NCI-H2171 (cell line): ENCODE results near the gene PAGE2.
"Not testable (repeated sequence)": the region's sequence is repeated elsewhere in the genome, so short reads cannot be mapped to it uniquely, and the experiment has no call there.

Source experiments
- DNase-seq: peaks from one replicate; lab custom pipeline; 2025; lab: John Stamatoyannopoulos, UW

The PAGE2 gene

DNA sequence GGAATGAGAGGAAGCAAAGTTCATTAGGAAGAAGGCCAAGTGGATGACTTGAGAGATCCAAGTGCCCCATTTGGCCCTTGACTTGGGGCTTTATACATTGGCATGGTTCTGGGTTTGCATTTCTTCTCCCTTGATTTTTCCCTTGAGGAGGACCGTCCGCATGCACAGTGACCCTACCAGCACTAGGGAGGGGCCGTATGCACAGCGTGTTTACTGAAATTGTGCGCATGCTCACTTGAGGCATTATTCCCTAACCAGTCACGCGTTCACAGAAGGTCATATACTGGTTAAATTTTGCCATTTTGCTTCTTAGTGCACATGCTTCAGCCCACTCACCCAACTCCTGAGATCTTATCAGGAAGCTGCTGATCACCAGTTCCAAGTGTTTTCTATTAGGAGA is 35.1 kb downstream of the PAGE2 start:
- no peak for DNase-seq

DNA sequence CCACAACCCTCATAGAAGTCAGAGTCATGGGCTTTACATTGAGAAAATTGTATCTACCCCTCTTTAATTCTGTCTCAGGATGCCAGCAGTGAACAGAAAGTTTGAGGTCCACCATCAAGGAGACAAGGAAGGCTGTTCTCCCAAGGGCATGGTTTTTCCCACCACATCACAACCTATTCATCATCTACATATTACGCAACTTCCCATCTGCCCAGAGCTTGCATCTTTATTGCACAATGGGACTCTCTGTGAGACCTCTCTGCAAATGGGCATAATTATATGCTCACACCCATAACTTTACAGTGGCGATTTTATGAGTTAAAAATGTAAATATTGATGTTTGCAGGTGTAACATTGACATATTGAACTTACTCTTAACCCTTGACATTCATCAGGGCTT is 38.9 kb downstream of the PAGE2 start:
- DNase-seq, result no peak

DNA sequence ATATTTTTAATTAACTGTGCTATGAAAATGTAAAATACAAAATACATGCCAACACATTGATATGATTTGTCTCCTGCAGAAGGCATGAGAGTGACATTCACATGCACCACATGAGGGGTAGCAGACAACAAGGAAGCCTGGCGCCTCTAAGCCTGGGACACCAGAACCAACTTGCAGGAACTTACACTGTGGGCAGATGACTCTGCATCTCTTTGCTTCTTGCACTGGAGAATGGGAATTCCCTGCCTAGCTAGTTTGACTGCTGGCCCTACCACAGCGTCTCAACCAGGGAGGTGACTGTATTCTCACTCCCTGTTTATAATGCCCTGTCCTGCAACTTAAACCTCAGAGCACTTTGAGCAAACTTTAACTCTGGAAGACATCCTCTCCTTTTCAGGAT is 40.5 kb downstream of the PAGE2 start:
- DNase-seq, result no peak

DNA sequence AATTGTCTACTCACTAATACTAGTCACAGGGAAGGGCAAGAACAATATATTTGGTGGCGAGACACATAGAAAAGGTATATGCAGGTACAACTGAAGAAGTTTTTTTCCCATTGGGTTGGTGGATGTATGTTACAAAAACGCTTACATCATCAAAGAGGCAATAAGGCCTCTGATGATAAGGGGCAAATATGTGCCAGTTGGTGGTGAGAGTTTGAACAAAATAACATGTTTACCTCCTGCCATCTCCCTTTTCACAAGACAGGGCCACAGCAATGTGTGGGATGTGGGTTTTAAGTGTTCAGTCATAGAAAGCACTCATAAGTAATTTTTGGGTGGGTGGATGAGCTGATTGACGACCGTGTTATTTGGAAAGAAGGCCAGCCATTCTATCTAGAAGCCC is 41.7 kb downstream of the PAGE2 start:
- no peak for DNase-seq

DNA sequence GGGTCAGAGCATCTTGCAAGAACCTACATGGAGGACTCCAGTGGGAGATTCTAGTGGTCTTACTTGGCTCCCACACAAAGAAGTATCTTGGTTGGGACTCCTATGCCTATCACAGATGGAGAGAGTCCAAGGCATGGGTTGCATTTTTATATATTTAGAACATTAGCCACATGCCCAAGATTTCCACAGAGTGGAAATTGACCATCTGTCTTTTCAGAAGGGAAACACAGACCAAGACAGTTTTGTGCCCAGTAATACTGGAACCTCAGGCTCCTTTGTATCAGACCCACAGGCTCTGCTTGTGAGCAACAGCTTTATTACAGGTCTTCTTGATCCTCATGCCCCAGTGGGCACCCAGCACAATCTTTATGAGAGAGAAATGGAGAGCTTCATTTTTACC is 43.6 kb downstream of the PAGE2 start:
- DNase-seq, result no peak

DNA sequence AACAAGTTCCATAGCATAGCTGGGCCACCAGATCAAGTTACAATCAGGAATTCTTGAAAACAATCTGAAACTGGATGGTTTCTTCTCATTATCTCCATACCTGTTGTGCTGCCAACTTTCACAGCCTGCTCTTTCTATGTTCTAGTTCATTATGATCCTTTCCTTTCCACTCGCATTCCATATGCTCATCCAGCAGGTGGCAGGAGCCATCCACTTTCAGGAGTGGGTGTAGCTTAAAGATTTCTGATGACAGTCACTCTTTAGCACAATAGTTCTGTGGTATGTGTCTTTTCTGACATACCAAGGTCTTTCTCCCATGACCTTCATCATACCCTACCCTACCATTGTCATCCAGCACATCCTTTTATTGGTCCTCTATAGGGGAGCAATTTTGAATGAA is 46.4 kb downstream of the PAGE2 start:
- DNase-seq, result peak; percentile 1

DNA sequence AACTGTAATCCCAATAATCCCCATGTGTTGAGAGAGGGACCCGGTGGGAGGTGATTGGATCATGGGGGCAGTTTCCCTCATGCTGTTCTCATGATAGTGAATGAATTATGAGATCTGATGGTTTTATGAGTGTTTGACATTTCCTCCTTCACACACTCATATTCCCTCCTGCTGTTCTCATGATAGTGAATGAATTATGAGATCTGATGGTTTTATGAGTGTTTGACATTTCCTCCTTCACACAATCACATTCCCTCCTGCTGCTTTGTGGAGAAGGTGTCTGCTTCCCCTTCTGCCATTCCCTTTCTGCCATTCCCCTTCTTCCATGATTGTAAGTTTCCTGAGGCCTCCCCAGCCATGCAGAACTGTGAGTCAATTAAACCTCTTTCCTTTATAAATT is 52.0 kb downstream of the PAGE2 start:
- DNase-seq, result not testable (repeated sequence)
